GM12874 (cell line): ENCODE measurements around the gene PHC1.
A peak's percentile ranks its signal among the peaks of the same experiment; 100 is the strongest.

ENCODE experiments used
- TF ChIP-seq, protein P1 (sequence below): IDR thresholded peaks from 2 replicates; pipeline ENCODE4 v1.5.1; 2011; ENCODE audit warnings: low read depth, mild to moderate bottlenecking, control low read depth, low read length, moderate library complexity; ENCODE audit not compliant: insufficient read depth

The PHC1 gene

DNA sequence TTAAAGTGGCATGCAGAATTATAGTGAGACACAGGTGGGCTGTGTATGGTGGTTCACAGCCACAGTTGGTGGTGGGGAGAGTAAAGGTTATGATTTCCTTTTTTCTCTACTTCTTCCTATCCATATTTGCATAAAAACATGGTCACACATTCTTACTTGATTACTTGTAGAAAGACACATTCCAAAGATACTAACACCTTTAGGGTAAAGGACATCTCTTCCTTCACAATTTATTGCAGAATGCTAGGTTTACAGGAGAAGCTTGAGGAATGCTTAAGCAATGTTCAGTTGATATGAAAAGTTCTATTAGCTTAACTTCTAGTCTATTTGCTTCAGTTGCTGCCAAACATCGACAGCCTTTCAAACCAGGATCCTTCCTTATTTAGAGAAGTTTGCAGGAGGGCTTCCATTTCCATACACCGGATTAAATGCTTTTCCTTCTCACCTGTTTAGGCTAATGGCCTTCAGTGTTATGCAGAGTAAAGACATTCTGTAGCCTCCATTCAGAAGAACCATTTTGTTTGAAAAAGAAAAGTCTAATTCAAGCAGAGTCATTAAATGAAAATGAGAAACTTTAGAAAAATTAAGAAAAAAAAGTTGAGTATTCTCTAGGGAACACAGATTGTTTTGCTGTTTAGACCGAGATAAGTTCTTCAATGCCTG, 2.6 kb upstream of the PHC1 start:
- TF ChIP-seq, protein P1, sequence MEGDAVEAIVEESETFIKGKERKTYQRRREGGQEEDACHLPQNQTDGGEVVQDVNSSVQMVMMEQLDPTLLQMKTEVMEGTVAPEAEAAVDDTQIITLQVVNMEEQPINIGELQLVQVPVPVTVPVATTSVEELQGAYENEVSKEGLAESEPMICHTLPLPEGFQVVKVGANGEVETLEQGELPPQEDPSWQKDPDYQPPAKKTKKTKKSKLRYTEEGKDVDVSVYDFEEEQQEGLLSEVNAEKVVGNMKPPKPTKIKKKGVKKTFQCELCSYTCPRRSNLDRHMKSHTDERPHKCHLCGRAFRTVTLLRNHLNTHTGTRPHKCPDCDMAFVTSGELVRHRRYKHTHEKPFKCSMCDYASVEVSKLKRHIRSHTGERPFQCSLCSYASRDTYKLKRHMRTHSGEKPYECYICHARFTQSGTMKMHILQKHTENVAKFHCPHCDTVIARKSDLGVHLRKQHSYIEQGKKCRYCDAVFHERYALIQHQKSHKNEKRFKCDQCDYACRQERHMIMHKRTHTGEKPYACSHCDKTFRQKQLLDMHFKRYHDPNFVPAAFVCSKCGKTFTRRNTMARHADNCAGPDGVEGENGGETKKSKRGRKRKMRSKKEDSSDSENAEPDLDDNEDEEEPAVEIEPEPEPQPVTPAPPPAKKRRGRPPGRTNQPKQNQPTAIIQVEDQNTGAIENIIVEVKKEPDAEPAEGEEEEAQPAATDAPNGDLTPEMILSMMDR: no peak

DNA sequence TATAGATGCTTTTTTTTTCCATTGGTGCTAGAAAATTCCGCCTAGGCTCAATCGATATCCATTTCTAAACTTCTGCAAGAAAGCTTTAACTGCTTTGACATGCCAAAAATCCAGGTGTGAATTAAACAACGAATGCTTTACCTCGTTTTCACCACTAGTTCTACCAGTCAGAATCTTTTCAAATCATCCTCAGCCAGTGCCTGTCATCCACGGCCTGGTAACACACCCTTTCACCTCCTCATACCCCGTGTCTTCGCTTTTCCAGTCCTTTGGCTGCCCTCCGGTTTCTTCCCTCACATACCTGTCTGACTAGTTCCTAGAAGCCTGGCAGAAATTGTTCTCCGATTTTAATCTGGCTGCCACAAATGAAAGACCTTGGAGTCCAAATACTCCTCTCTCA, 1.4 kb upstream of the PHC1 start:
- TF ChIP-seq, protein P1: peak; percentile 23; the same call in 1 of the 2 replicates

DNA sequence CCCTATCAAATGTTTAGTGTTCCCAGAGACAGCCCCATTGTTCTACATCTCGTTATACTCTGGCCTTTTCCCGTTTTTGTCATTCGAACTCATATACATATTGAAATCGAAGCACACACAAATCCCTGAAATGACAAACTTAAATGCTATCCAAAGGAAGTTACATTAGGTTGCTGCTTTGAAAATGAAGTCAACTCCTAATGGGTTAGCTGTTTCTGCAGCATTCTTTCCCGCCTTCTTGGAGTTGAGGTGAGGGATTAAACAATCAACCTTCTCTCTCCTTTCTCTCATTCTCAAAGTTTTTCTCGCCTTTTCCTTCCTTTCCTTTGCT, 642 bp upstream of the PHC1 start:
- TF ChIP-seq, protein P1: no peak

DNA sequence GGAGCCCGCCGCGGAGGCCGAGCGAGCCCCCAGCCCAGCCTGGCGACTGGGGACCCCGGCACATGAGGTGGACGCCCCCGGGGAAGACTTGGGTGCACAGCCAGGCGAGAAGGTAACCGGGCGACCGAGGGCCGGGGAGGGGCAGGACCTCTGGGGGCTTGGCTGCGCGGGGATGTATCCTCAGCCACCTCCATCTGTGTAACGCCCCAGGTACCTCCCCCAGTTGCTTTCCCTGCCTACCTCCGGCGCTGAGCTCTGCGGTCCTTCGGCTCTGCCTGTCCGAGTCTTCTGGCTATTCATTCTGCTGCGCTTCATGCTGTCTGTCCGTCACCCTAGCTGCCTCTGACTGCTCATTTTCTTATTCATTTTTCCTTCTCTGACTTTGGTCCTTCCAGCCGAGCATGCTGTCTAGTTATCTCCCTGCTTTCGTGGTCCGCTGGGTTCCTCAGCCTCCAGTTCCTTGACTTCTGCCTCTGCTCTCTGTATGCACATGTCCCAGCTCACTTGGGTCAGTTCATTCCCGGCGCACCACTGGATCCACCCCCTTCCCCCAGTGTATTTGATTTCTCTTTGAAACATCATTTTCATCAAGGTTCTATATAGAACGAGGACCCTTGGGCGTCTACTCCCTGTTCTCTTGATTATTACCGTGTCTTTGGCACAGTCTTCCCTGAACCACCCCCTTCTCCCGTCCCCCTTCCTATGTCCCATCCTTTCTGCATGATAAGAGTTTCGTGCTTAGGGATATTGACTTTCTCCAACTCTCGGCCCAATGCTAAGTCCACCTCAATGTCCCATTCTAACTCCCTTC, 612 bp downstream of the PHC1 start:
- TF ChIP-seq, protein P1: no peak

DNA sequence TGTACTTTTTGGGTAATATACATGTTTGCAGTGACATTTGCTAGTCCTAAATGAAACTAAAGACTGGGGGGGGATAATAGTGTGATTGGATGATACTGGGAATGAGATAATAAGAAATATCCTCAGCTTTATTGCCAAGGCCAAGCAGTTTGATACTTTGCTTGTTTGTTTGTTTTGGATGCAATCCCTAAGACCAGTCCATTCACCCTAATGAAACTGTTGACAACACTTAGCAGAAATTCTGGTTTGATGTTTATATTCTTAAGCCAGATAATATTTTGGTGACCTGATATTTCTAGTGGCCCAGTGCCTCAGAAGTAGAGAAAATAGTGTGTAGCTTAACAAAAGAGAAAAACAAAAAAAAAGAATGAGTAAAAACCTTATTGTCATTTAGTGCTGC, 1.8 kb downstream of the PHC1 start:
- TF ChIP-seq, protein P1: no peak

DNA sequence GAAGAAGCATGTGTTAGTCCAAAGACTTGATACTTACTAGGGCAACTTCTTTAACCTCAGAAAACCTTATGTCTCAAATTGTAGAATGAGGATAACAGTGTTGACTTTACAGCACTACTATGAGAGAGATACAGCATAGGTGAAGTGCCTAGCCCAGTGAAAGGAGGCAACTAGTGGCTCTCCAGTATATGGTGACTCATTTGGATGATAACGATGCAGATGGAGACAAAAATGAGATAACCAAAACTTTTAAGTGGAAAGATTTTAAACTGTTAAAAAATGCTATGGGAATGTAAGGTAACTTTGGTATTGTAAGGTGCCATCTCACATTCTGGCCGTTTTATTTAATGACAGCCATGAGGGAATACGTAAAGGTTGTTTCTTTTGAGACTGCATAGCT, 2.7 kb downstream of the PHC1 start:
- TF ChIP-seq, protein P1: no peak

DNA sequence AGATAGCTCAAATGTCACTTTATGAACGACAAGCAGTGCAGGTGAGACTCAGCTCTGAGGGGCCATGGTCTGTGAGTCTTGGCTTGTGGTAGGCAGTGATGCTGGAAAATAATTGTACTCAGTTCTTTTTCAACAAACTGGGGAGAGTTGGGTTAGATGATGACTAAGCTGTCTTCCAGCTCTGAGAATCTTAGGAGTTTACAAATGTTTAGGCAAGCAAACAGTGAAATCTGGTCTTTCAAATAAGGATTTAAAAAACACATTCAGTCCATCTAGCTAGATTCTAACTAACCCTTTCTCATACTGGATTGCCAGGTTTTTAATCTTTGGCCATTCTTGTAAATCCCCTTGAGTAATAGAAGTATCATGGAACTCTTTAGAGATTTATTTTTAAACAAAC, 3.4 kb downstream of the PHC1 start:
- TF ChIP-seq, protein P1: no peak
